HPDE6-E6E7 (cell line): Measurements from ENCODE around the gene MEAF6.

Source experiments
- DNase-seq: peaks from one replicate; pipeline ENCODE4 v3.0.0; 2011; ENCODE audit warnings: missing footprints; ENCODE audit errors: extremely low spot score

MEAF6 gene

DNA sequence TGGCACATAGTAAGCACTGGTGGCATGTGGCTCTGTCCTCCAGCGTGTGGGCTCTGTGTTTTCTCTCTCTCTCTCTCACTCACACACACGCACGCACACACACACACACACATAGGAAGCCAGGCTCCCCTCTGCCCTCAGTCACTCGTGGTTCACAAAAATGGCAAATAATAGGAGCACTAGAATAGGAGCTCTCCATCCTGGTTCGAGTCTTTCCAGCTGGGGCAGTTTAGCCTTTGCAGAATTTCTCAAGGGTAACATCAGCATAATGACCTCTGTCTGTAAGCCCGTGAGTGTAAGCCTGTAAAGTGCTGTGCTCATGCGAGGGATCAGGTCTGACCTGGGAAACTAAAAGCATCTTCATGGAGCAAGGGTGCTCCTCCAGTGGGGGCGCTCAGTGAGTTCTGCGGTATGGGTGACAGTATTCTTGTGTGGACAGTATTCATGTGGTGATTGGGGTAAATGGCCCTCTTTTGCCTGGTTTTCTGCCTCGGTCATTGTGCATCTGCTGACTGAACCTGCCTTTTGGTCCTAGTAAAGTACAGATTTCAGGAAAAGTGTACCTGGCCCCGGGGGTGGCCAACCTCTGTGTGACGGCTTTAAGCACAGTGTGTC is 41.0 kb downstream of the MEAF6 start:
- no peak for DNase-seq

DNA sequence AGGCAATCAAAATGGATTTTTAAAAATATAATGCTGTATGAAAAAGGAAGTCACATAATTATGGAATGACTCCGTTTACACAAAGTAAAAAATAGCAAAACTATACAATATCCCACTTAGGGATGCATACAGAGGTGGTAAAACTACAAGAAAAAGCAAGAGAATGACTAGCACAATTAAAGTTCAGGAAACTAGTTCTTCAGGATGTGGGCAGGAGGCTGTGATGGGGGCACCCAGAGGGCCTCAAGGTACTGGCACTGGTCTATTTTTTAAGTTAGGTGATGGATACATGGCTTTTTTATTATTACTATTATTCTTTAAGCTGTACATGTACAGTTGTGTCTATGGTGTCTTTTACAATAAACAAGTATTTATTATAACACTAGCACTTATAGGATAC is 41.6 kb downstream of the MEAF6 start:
- no peak for DNase-seq

DNA sequence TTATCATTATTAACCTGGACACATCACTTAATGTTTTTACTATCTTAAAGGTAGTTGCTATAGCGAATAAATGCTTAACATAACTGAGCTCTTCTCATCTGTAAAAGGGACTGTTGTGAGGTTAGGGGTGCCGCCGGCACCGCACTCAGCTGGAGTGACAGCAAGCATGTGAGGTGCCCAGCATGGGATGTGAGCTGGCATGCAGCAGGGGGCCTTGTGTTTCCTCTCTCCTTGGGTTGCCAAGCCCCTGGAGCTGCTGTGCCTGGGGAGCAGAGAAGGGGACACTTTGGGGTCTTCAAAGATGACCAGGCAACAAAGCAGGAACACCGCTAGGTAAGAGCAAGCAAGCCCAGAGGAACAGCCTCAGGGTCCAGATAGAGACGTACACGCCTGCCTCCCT is 42.3 kb downstream of the MEAF6 start:
- DNase-seq = no peak

DNA sequence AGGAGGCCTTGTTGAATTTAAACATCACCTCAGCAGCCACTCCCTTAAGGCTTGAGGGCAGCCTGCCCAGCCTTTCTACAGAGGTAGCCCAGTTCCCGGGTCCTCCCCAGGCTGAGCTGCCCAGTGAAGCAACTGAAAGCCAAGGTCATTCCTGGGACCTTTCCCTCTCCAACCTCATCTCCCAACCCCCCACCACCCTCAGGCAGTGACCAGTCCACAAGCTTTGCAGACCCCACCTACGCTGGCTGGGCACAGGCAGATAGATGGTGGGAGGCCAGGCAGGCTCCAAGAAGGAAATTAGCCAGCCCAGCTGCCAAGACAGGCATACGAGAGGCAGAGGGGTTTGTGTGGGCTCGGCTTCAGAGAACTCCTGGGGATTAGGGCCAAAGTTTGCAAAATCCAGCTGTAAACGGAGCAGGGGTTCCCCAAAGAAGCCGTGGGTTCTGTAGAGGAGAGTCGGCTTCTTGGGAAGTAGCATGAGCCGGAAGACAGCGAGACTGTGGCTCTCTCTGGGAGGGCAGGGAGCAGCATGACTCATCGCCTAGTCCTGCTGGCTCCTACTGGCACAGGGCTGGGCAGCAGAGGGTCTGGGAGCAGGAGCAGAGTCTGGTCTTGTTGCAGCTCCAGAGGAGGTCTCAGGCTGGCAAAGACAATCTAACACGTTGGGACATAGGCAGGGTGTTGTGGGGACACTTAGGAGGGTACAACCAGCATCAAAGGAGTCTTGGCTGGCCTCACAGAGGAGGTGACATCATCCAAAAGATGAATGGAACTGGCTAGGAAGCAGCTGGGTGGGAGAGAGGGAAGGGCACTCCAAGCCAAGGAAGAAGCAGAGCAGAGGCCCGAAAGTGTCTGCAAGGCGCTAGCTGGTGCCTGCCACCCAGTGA is 43.0 kb downstream of the MEAF6 start:
- peak; percentile 93 for DNase-seq

DNA sequence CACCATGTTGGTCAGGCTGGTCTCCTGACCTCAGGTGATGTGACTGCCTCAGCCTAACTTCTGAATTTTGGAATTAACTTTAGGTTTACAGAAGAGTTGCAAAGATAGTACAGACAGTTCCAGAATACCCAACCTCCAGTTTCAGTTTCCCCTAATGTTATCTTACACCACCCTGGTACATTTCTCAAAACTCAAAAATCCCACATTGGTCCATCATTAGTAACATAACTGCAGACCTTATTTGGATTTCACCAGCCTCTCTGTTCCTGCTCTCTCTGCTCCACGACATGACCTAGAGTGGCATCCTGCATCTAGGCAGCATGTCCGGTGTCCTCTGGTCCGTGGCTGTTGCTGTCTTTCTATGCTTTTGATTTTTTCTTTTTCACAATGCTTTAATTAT is 45.2 kb downstream of the MEAF6 start:
- no peak for DNase-seq

DNA sequence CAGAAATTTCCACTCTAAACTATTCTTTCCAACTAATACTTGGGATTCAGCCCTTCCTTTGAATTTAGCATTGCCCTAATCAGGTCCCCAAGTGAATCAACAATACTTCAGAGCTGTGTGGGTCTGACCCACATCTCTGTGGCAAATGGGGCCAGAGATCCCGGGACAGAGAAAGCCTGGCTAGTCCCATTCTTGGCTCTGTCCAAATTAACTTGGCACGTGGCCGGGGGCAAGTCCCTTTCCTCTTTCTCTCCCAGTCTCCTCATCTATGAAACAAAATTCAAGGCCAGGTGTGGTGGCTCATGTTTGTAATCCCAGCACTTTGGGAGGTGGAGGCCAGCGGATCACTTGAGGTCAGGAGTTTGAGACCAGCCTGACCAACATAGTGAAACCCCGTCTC is 46.5 kb downstream of the MEAF6 start:
- DNase-seq = no peak

DNA sequence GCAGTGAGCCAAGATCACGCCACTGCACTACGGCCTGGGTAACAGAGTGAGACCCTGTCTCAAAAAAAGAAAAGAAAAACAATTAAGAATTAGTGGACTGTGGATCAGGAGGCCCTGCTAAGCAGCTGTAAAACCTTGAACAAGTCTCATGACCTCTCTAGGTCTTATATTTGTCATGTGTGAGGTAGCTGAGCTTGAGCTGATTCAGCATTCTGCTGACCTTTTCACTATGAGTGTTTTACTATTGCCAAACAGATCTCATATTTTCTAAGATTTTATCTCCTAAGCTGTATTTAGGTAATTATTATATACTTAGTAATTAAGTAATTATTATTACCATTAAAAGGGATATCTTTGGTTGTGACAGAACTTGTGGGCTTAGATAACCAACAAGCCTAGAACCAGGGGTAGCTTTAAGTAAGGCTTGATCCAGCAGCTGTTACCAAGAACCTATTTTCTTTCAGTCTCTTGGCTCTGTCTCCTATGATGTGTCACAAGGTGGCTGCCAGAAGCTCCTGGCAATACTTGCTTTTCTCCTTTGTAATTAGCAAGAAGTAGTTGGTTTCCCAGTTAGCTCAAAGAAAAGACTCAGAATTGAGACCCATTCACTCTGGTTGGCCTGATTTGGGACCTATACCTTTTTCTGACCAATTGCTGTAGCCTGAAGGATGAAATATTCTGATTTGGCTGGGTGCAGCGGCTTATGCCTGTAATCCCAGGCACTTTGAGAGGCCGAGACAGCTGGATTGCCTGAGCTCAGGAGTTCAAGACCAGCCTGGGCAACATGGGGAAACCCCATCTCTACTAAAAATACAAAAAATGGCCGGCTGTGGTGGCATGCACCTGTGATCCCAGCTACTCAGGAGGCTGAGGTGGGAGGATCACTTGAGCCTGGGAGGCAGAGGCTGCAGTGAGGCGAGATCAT is 48.7 kb downstream of the MEAF6 start:
- no peak for DNase-seq

DNA sequence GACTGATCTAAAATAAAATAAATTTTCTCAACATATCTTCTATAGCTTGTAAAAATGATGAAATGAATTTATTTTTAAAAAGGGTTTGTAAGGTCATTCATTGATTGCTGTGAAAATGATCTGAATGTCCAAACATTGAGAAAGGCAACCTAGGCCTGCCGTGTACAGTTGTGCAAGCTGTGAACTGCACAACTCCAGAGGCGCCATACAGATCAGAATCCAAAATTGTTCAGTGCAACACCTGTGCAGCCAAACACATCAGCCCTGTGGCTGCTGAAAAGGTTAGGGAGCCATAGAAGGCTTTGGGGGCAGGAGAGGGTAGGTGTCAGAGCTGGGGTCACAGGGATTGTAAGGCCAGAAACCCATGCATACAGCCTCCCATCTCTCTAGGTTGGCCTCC is 50.1 kb downstream of the MEAF6 start:
- DNase-seq = no peak

DNA sequence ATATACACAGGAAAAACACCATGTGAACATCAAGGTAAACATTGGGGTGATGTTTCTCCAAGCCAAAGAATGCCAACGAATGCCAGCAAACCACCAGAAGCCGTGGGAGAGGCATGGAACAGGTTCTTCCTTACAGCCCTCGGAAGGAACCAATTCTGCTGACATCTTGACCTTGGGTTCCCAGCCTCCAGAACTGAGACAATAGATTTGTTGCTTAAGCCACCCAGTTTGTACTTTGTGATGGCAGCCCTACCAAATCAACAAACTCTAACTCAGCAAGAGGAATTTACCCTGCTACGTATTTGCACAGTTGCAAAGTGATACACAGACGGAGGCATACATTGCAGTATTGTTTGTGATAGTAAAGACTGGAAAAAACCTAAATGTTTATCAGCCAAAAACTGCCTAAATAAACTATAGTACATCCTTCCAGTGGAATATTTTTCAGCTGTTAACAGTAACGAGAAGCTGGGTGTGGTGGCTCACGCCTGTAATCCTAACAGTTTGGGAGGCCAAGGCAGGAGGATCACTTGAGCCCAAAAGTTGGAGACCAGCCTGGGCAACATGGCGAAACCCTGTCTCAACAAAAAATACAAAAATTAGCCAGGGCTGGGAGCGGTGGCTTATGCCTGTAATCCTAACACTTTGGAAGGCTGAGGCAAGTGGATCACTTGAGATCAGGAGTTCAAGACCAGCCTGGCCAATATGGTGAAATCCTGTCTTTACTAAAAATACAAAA is 52.7 kb downstream of the MEAF6 start:
- no peak for DNase-seq

DNA sequence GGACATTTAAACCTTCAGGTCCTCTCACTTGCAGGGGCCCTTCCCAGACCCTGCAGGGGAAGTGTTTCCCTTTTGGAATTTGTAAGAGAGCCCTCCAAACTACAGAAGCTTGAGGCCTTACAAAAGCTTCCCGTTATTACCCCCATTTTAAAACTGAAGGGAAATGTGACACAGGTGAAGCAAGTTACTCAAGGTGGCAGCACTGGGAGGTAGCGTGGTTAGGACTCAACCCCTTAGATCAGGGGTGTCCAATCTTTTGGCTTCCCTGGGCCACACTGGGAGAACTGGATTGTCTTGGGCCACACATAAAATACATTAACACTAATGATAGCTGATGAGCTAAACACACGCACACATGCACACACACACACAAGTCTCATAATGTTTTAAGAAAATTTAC is 56.0 kb downstream of the MEAF6 start:
- DNase-seq = no peak

DNA sequence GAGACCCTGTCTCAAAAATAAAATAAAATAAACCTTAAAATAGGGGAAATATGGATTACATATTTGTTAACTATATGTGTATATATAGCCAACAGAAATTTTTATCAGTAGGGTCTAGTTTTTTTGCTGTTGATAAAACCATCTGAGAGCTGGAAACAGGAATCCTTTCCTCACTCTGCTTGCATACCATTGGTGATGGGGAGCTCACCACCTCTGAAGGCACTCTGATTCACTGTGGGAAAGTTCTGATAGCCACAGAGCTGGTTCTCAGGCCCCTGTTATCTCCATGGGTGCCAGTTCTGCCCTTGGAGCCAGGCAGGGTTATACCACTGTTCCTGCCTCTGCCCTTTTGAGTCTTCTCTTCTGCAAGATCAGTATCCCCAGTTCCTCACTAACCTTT is 58.0 kb downstream of the MEAF6 start:
- no peak for DNase-seq

DNA sequence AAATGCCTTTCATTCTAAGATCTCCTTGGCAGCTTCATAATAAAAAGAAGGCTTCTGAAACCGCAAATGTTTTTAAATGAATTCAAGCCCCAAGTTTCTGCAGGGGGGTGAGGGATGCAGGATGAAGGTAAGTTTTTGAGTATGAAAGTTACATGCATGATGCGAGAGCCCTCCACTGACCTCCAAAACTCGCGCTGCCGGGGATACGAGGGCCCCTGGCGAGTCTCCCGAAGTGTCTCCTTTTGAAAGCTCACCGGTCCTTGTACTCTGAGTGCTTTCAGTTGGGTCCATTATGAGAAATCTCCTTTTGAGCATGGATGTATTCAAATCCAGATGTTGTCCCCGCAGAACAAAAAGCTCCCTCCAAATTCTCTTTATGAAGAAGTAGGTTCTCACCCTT is 59.0 kb downstream of the MEAF6 start:
- DNase-seq = no peak

DNA sequence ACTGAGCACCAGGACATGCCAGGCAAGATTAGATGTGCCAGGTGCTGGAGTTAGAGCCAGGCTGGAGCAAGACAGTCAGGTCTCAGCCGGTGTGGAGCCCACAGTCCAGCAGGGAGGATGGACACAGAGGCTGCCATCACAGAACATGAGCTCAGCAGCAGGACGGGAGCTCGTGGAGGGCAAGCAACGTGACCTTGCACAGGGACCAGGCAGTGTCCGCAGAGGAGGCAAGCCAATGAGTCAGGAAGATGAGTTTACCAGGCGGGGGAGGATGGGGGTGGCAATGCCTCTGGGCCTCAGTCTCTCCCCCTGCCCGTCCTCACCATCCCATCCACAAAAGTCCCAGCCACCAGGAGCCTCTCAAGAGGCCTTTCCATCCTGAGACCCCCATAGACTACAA is 60.9 kb downstream of the MEAF6 start:
- DNase-seq = no peak

DNA sequence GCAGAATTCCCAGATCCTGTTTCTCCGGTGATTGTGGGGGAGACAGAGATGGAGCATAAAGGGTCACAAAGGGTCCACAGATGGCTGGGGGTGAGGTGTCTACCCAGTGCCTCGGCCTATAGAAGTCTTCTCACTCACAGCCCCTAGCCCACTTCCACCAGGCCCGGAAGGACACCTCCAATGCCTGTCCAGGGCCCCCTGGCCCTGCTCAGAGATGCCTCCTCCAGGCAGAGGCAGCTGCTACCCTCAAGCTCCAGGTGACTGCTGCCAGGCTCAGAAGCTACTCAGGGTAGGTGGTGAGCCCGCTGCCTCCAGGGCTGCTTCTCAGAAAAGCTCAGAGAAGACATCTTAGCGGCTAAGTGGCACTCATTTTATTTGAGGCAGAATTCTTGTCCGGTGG is 62.1 kb downstream of the MEAF6 start:
- DNase-seq = no peak

DNA sequence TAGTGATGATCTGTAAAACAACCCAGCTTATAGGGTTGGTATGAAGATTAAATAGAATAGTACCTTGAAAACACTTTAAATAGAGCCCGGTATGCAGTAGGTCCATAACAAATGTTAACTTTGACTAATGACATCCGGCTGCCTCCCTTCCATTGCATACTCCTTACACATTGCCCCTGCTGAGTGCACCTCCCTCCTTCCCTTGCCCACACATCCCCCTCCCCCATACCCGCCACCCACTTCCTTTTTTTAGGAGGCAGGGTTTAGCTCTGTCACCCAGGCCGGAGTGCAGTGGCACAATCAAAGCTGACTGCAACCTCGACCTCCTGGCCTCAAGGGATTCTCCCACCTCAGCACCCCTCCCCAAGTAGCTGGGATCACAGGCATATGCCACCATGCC is 64.6 kb downstream of the MEAF6 start:
- DNase-seq = no peak

DNA sequence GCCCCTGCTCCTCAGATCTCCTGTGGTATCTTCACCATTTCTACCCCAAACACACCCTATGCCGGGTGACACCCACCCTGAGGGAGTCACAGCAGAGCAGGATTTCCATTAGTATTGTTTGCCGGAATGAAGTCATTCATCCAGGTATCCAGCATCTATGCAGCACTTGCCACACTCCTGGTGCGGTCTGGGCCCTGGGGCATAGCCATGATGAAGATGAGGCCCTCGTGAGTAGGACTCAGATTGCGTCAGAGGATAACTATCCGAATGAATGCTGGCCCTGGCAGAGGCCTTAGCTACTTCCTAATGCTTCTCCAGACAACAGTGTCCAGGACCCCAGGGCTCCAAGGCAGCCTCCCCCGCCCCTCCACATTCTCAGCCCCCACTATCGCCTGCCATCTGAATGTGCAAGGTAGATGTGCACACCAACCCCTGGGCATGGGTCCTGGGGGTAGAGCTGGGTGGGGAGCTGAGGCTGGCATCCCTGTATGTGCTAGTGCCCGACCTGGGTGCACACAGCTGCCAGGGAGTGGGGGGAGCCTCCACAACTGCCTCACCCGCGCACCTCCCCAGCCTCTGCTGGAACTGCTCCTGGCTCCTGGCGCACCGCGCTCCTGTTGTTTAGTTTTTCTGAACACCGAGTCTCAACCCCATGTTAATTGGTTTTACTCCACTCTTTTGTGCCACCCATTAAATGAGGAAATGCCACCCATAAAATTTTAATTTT is 65.7 kb downstream of the MEAF6 start:
- DNase-seq = peak; percentile 78

DNA sequence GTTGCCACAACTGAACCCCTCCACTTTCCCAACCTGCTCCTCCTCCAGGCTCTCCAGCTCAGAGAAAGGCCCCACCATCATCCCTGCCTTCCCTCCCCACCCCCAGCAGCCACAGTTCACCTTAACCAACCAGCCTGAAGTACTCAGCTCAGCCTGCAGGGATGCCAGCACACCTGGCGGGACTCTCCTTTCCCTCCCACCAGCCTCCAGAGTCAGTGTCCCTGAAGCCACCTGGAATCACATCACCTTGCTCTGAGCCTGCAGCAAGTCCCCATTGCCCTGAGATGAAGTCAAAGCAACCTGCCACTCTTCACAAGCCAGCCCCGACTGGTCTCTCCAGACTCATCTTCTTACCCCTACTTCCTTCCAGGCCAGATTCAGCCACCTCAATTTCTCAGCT is 66.4 kb downstream of the MEAF6 start:
- no peak for DNase-seq

DNA sequence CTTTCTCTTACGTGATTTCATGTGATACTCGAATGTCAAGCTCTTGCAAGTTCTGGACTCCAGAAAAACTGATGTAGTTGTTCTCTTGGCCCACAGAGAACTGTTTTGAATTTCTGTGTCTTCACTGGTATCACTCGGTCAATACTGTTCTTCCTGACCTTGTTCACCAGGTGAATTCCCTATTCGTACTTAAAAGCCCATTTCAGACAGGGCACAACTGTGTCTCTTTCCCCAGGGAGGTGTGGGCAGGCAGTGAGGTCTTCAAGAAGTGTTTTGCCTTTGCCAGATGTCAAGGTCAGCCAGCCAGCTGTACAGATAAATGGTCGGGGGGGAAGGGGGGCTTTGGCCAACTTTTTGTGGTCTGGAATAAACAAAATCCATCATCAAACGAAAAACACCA is 67.7 kb downstream of the MEAF6 start:
- no peak for DNase-seq

DNA sequence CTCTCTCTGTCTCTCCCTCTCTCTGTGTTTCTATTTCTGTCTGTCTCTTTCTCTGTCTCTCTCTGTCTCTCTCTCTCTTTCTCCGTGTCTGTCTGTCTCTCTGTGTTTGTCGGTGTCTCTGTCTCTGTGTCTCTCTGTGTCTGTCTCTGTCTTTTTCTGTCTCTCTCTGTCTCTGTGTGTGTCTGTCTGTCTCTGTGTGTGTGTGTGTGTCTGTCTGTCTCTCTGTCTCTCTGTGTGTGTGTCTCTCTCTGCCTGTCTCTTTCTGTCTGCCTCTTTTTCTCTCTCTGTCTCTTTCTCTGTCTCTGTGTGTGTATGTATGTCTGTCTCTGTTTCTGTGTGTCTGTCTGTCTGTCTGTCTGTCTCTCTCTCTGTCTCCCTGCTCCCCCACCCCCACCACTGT is 71.9 kb downstream of the MEAF6 start:
- DNase-seq = no peak
